K562 (cell line): ENCODE results near the gene IL10. TPM values are rescaled to one million over a fixed set of nuclear protein-coding genes. Genes with fewer than 3 reads are reported as not detected.

ENCODE experiments used
- ATAC-seq: fragments of 200-7000 bp; cut with Tn5 transposase; 3 replicates; pipeline ENCODE4 v1.9.1; 2020; ENCODE audit warnings: moderate library complexity
- BruUV-seq: library from RNA; stranded (reverse); fragments of 400-500 nt; replicated peaks from 2 replicates; lab custom pipeline; 2021; lab: Mats Ljungman, UMichigan
- CTCF ChIA-PET: fragments of 300-600 bp; formaldehyde crosslinking; extraction: SDS; loops from one replicate; lab custom pipeline; 2021; ENCODE audit warnings: low intra/inter-chr PET ratio; lab: Yijun Ruan, JAX
- POLR2A ChIA-PET: fragments of 300-600, 350-650 bp; sonication (Branson Sonifier 250); formaldehyde crosslinking; extraction: SDS; loops from one replicate; lab custom pipeline; 2021; ENCODE audit warnings: antibody characterized with exemption, inconsistent platforms; lab: Yijun Ruan, JAX
- DNase-seq, 4 experiments: peaks; one replicate each; pipeline versions ENCODE4 v3.0.0 to v3.0.0-alpha.2; 2011 to 2018; ENCODE audit warnings: low spot score in 3 of 4, mixed read lengths in 3 of 4; ENCODE audit errors: extremely low read depth in 1 of 4
- FAIRE-seq: peaks from 2 replicates; lab custom pipeline; 2011; peaks lifted over from hg19 to GRCh38; lab: Jason Lieb, UNC
- H2AFZ ChIP-seq: 2 replicates; pipeline ENCODE4 v1.6.0; 2011; ENCODE audit warnings: low read depth, low read length, control low read depth, inconsistent platforms
- H3K27ac ChIP-seq: fragments of 200-600 bp; 3 replicates; pipeline ENCODE4 v1.8.0; 2011; ENCODE audit warnings: low read depth, mild to moderate bottlenecking, control low read depth, inconsistent platforms, low read length, moderate library complexity, mixed read lengths; ENCODE audit errors: extremely low read depth
- H3K27me3 ChIP-seq, 2 experiments: fragments of 300-600 bp in 1 of 2; 2 replicates in 1 of 2; 3 replicates in 1 of 2; pipeline versions ENCODE4 v1.6.0 to v1.8.0; 2011; ENCODE audit warnings: inconsistent platforms in 2 of 2, low read length in 2 of 2, mild to moderate bottlenecking in 1 of 2, mixed read lengths in 1 of 2, moderate library complexity in 1 of 2; ENCODE audit not compliant: control insufficient read depth in 2 of 2, insufficient read depth in 2 of 2
- H3K36me3 ChIP-seq: fragments of 300-600 bp; 3 replicates; pipeline ENCODE4 v1.8.0; 2011; ENCODE audit warnings: mild to moderate bottlenecking, low read length, inconsistent platforms; ENCODE audit not compliant: control insufficient read depth, insufficient read depth
- H3K4me1 ChIP-seq, 2 experiments: fragments of 200-600 bp in 1 of 2; replicated peaks in 1 of 2; 2 replicates in 1 of 2; 3 replicates in 1 of 2; pipeline versions ENCODE4 v1.5.1 to v1.8.0; 2011; ENCODE audit warnings: inconsistent platforms in 2 of 2, low read length in 2 of 2, mild to moderate bottlenecking in 1 of 2, mixed read lengths in 1 of 2, moderate library complexity in 1 of 2; ENCODE audit not compliant: control insufficient read depth in 2 of 2, insufficient read depth in 2 of 2
- H3K4me2 ChIP-seq: 2 replicates; pipeline ENCODE4 v1.6.1; 2011; ENCODE audit warnings: low read length, control low read depth, inconsistent platforms, mixed read lengths; ENCODE audit not compliant: insufficient read depth
- H3K4me3 ChIP-seq: fragments of 200-600 bp; sonication (generic), shearing (Covaris generic); 2 replicates; pipeline ENCODE4 v1.5.1; 2016; ENCODE audit warnings: control low read depth, inconsistent platforms
- H3K79me2 ChIP-seq: fragments of 200-600 bp; 3 replicates; pipeline ENCODE4 v1.8.0; 2011; ENCODE audit warnings: low read length, inconsistent platforms; ENCODE audit not compliant: control insufficient read depth, insufficient read depth
- H3K9ac ChIP-seq, 2 experiments: 2 replicates each; pipeline versions ENCODE4 v1.6.0 to v1.6.1; 2011; ENCODE audit warnings: low read depth in 2 of 2, low read length in 2 of 2, control low read depth in 1 of 2, inconsistent platforms in 1 of 2, mild to moderate bottlenecking in 1 of 2, mixed read lengths in 1 of 2; ENCODE audit not compliant: insufficient read depth in 1 of 2
- H3K9me1 ChIP-seq: one replicate; pipeline ENCODE4 v1.6.0; 2011; ENCODE audit warnings: inconsistent platforms, mild to moderate bottlenecking, low read length, moderate library complexity; ENCODE audit not compliant: control insufficient read depth, insufficient read depth
- H3K9me3 ChIP-seq: replicated peaks from 2 replicates; pipeline ENCODE4 v1.5.1; 2011; ENCODE audit warnings: low read depth, low read length, inconsistent platforms; ENCODE audit not compliant: control insufficient read depth, insufficient read depth
- H4K20me1 ChIP-seq: replicated peaks from 2 replicates; pipeline ENCODE4 v1.6.1; 2011; ENCODE audit warnings: low read length, inconsistent platforms, mixed read lengths; ENCODE audit not compliant: control insufficient read depth, insufficient read depth
- COPS2 ChIP-seq: fragments of 450-650 bp; conservative IDR thresholded peaks from 2 replicates; pipeline ENCODE4 v1.6.1; 2016; ENCODE audit warnings: mild to moderate bottlenecking, moderate library complexity
- HDGF ChIP-seq: fragments of 450-650 bp; IDR thresholded peaks from 2 replicates; pipeline ENCODE4 v1.6.1; 2016
- HOXB6 ChIP-seq: fragments of 250-450 bp; sonication (Bioruptor Pico); IDR thresholded peaks from 2 replicates; pipeline ENCODE4 v1.5.1; 2022; ENCODE audit warnings: mild to moderate bottlenecking, borderline replicate concordance
- MCM5 ChIP-seq: fragments of 450-650 bp; IDR thresholded peaks from 2 replicates; pipeline ENCODE4 v1.6.1; 2016; ENCODE audit warnings: low read depth
- MED1 ChIP-seq: sonication (generic); formaldehyde crosslinking; IDR thresholded peaks from 2 replicates; pipeline ENCODE4 v1.8.1; 2023; ENCODE audit warnings: missing genetic modification reagents, borderline replicate concordance
- POLR2AphosphoS5 ChIP-seq: IDR thresholded peaks from 2 replicates; pipeline ENCODE4 v1.6.1; 2011; ENCODE audit warnings: mild to moderate bottlenecking, low read depth, low read length, moderate library complexity; ENCODE audit not compliant: control insufficient read depth, insufficient read depth
- TOE1 ChIP-seq, 2 experiments: fragments of 450-650 bp in 1 of 2; sonication (generic) in 1 of 2; formaldehyde crosslinking in 1 of 2; IDR thresholded peaks; 2 replicates each; pipeline versions ENCODE4 v1.7.1 to v1.8.0; 2016 to 2022; ENCODE audit warnings: borderline replicate concordance in 2 of 2, mild to moderate bottlenecking in 2 of 2, antibody characterized with exemption in 1 of 2, inconsistent platforms in 1 of 2, low read depth in 1 of 2, missing genetic modification reagents in 1 of 2, moderate library complexity in 1 of 2
- WGBS: fragments of 100-300 bp; shearing (Covaris generic); methylation state at CpG from one replicate; pipeline ENCODE4 v1.1.6; 2016; ENCODE audit warnings: low coverage, mixed read lengths; ENCODE audit not compliant: insufficient coverage; ENCODE audit errors: missing lambda C conversion rate; 5-methylcytosine and 5-hydroxymethylcytosine counted together
- in situ Hi-C: fragments of 300-500 bp; cut with MboI; formaldehyde crosslinking; loops from 4 replicates; pipeline ENCODE4 v1.15.0; 2018; ENCODE audit warnings: inconsistent platforms, mixed read lengths
- intact Hi-C: fragments of 100-400 bp; cut with micrococcal nuclease; formaldehyde crosslinking; loops from 2 replicates; pipeline ENCODE4 v1.14.2; 2022
- polyA plus RNA-seq, 8 experiments: library from polyadenylated mRNA; depleted of rRNA in 4 of 8; stranded (reverse) in 5 of 8; unstranded in 3 of 8; fragments of >200 nt; fragmentation: Nextera tagmentation in 2 of 8; fragmentation: Illumina TruSeq in 1 of 8; extraction: Ambion mirVana in 2 of 8; extraction: Trizol in 1 of 8; gene quantifications; 2 replicates each; pipeline versions ENCODE4 v1.2.1 to v1.2.3, GENCODE V29; 2011 to 2014; ENCODE audit warnings: inconsistent platforms in 1 of 8, missing spikeins in 1 of 8
- total RNA-seq, 7 experiments: library from RNA; depleted of rRNA in 6 of 7; stranded (reverse); fragments of >200 nt in 6 of 7; fragmentation: Illumina TruSeq in 2 of 7; extraction: Trizol in 2 of 7; gene quantifications; 2 replicates each; pipeline versions ENCODE4 v1.2.1 to v1.2.3, GENCODE V29; 2011 to 2021; ENCODE audit warnings: low replicate concordance in 1 of 7
- TF ChIP-seq, protein P1 (sequence below), 2 experiments: IDR thresholded peaks in 1 of 2; conservative IDR thresholded peaks in 1 of 2; 2 replicates each; pipeline ENCODE4 v1.6.1; 2016; ENCODE audit warnings: low read depth in 2 of 2, mild to moderate bottlenecking in 1 of 2, missing compliant biosample characterization in 1 of 2, missing genetic modification characterization in 1 of 2, moderate library complexity in 1 of 2
- TF ChIP-seq, protein P2 (sequence below): fragments of 450-650 bp; IDR thresholded peaks from 2 replicates; pipeline ENCODE4 v1.6.1; 2016; ENCODE audit warnings: borderline replicate concordance
- TF ChIP-seq, protein P3 (sequence below): fragments of 450-650 bp; IDR thresholded peaks from 2 replicates; pipeline ENCODE4 v1.6.1; 2014; ENCODE audit warnings: low read depth, mild to moderate bottlenecking, moderate library complexity, borderline replicate concordance

The IL10 gene
- total and polyA plus RNA-seq, 9 of the 15 experiments (the other 6 are each of a cell fraction or from before 2014, with no cell fraction given): 0.29 TPM; not detected in 8

DNA sequence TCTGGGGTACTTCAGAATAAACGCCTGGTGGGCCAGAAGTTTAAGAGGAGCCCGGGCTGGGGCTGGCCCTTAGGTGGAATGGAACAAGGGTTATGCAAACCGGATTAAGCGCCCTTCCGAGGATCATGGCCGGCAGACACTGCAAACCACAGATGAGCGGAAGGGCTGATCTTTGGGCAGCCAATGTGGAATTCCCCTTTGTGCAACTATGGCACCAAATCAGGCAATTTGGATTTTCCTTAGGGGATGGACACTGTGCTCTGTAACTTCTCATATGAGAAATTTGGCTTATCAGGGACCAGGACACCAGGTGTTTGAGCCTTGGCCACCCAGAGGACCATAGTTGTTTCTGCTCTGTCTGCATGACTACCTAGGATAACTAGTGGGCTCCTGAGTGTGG, 5.7 kb upstream of the IL10 start (continued):
- TF ChIP-seq MED1 (CRISPR knock-in tag) (no peak), MCM5 (no peak), POLR2AphosphoS5 (no peak), TOE1 (IDR thresholded peaks at IDR 0.05; ENCODE audit: borderline replicate concordance) (no peak), TOE1 (CRISPR knock-in tag; IDR thresholded peaks at IDR 0.05; ENCODE audit: borderline replicate concordance, low read depth) (no peak)

DNA sequence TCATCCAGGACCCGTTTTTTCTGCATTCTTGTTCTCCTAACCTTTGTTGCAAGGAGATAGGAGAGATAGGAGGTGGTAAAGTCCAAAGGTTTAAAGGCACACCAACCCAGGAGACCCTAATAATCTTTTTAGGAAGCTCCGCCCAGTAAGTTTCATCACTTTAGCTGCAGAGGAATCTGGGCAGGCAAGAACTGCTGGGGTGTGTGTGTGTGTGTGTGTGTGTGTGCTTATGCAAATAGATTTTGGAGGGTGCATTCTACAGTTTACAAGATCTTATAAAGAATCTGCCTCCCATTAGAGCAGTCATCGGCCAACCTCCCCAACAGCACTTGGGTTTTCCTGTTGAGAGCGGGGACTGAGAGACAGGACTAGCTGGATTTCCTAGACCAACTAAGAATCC, 3.9 kb upstream of the IL10 start:
- H3K36me3 ChIP-seq: no peaks in the 10 kb centered on the region
- H3K27ac ChIP-seq: no peak overlapping the region
- POLR2A ChIA-PET: interaction anchor here (1.0 to 1.2 kb wide), 2 partner anchors 10 kb away, joined by 3 to 4 read pairs; no protein-coding TSS in a partner anchor
- H2AFZ ChIP-seq: no peak overlapping the region
- intact Hi-C loops: no loop called here
- H3K27me3 ChIP-seq: peaks cover 45 to 58% of the 10 kb centered on the region in 2 experiments
- no peaks in the 10 kb centered on the region for H4K20me1 ChIP-seq
- DNase-seq: no peak
- H3K4me3 ChIP-seq: no peak overlapping the region
- no TSS peak for BruUV-seq
- CTCF ChIA-PET: no interaction called here
- in situ Hi-C loops: no loop called here
- H3K9ac ChIP-seq: no peak overlapping the region
- WGBS: 16% methylated on average over 4 of the region's 4 CpGs
- no peak overlapping the region for H3K4me2 ChIP-seq
- 0 out of 5 replicates have a peak, but pooled peaks cover 0 to 2% of the 10 kb centered on the region in 2 experiments for H3K4me1 ChIP-seq
- TF ChIP-seq HDGF (no peak), HOXB6 (CRISPR knock-in tag) (no peak), COPS2 (no peak)
- TF ChIP-seq, protein P1, sequence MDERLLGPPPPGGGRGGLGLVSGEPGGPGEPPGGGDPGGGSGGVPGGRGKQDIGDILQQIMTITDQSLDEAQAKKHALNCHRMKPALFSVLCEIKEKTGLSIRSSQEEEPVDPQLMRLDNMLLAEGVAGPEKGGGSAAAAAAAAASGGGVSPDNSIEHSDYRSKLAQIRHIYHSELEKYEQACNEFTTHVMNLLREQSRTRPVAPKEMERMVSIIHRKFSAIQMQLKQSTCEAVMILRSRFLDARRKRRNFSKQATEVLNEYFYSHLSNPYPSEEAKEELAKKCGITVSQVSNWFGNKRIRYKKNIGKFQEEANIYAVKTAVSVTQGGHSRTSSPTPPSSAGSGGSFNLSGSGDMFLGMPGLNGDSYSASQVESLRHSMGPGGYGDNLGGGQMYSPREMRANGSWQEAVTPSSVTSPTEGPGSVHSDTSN (CRISPR knock-in tag; IDR thresholded peaks at IDR 0.05; ENCODE audit: low read depth): no peak
- TF ChIP-seq, protein P1 (tag; conservative IDR thresholded peaks at IDR 0.05; ENCODE audit: low read depth): no peak
- TF ChIP-seq, protein P2, sequence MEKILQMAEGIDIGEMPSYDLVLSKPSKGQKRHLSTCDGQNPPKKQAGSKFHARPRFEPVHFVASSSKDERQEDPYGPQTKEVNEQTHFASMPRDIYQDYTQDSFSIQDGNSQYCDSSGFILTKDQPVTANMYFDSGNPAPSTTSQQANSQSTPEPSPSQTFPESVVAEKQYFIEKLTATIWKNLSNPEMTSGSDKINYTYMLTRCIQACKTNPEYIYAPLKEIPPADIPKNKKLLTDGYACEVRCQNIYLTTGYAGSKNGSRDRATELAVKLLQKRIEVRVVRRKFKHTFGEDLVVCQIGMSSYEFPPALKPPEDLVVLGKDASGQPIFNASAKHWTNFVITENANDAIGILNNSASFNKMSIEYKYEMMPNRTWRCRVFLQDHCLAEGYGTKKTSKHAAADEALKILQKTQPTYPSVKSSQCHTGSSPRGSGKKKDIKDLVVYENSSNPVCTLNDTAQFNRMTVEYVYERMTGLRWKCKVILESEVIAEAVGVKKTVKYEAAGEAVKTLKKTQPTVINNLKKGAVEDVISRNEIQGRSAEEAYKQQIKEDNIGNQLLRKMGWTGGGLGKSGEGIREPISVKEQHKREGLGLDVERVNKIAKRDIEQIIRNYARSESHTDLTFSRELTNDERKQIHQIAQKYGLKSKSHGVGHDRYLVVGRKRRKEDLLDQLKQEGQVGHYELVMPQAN: no peak
- TF ChIP-seq, protein P3, sequence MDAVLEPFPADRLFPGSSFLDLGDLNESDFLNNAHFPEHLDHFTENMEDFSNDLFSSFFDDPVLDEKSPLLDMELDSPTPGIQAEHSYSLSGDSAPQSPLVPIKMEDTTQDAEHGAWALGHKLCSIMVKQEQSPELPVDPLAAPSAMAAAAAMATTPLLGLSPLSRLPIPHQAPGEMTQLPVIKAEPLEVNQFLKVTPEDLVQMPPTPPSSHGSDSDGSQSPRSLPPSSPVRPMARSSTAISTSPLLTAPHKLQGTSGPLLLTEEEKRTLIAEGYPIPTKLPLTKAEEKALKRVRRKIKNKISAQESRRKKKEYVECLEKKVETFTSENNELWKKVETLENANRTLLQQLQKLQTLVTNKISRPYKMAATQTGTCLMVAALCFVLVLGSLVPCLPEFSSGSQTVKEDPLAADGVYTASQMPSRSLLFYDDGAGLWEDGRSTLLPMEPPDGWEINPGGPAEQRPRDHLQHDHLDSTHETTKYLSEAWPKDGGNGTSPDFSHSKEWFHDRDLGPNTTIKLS: no peak
- H3K9me1 ChIP-seq: no peaks in the 10 kb centered on the region
- no peak for ATAC-seq
- H3K79me2 ChIP-seq: no peaks in the 10 kb centered on the region
- H3K9me3 ChIP-seq: no peaks in the 10 kb centered on the region
- FAIRE-seq: no peak
